SU-DHL-6 (cell line): ENCODE results near the gene RAB8A.

Source experiments
- H2AFZ ChIP-seq: fragments of 200-600 bp; sonication (generic); 2 replicates; pipeline ENCODE4 v1.6.1; 2014; ENCODE audit warnings: low read depth, mild to moderate bottlenecking, moderate library complexity, mixed read lengths, antibody characterized with exemption, low read length; ENCODE audit not compliant: severe bottlenecking
- H3F3A ChIP-seq: fragments of 200-600 bp; shearing (Covaris generic); 2 replicates; pipeline ENCODE4 v1.6.0; 2016; ENCODE audit warnings: antibody characterized with exemption, mild to moderate bottlenecking; ENCODE audit not compliant: insufficient read depth
- H3K27ac ChIP-seq: fragments of 200-600 bp; sonication (generic); 2 replicates; pipeline ENCODE4 v1.5.1; 2016; ENCODE audit warnings: low read depth, mild to moderate bottlenecking, low read length, moderate library complexity, mixed read lengths
- H3K27me3 ChIP-seq: fragments of 200-600 bp; sonication (generic), shearing (Covaris generic); 2 replicates; pipeline ENCODE4 v1.6.0; 2014; ENCODE audit warnings: mild to moderate bottlenecking, low read length
- H3K36me3 ChIP-seq: fragments of 200-600 bp; sonication (generic); 2 replicates; pipeline ENCODE4 v1.6.1; 2014; ENCODE audit warnings: mild to moderate bottlenecking, low read length, mixed read lengths
- H3K4me2 ChIP-seq: fragments of 300-600, 200-600 bp; shearing (Covaris generic), sonication (generic); 2 replicates; pipeline ENCODE4 v1.6.0; 2014; ENCODE audit warnings: low read length, low read depth, mild to moderate bottlenecking; ENCODE audit not compliant: poor library complexity, severe bottlenecking
- H3K4me3 ChIP-seq: fragments of 200-600 bp; sonication (generic); 2 replicates; pipeline ENCODE4 v1.5.1; 2014; ENCODE audit warnings: antibody characterized with exemption, low read length, mild to moderate bottlenecking, mixed read lengths; ENCODE audit not compliant: insufficient read depth, poor library complexity, severe bottlenecking
- H3K79me2 ChIP-seq: fragments of 200-600 bp; sonication (generic); 2 replicates; pipeline ENCODE4 v1.6.1; 2014; ENCODE audit warnings: mild to moderate bottlenecking, low read length, moderate library complexity; ENCODE audit not compliant: insufficient read depth
- H3K9ac ChIP-seq: fragments of 200-600 bp; sonication (generic); 2 replicates; pipeline ENCODE4 v1.7.0; 2014; ENCODE audit warnings: mild to moderate bottlenecking, low read length
- H3K9me2 ChIP-seq: fragments of 200-600 bp; sonication (generic); replicated peaks from 2 replicates; pipeline ENCODE4 v1.6.1; 2014; ENCODE audit warnings: low read length; ENCODE audit not compliant: insufficient read depth
- H3K9me3 ChIP-seq: fragments of 200-600 bp; sonication (generic); 2 replicates; pipeline ENCODE4 v1.6.1; 2014; ENCODE audit warnings: low read length, mixed read lengths; ENCODE audit not compliant: insufficient read depth
- H4K20me1 ChIP-seq: fragments of 200-600 bp; sonication (generic); 2 replicates; pipeline ENCODE4 v1.6.1; 2014; ENCODE audit warnings: low read depth, mild to moderate bottlenecking, antibody characterized with exemption, low read length, moderate library complexity, mixed read lengths
- EZH2phosphoT487 ChIP-seq: fragments of 200-600 bp; sonication (generic), shearing (Covaris generic); conservative IDR thresholded peaks from 2 replicates; pipeline ENCODE4 v1.6.1; 2018; ENCODE audit warnings: mild to moderate bottlenecking, antibody characterized with exemption, low read length, moderate library complexity, mixed read lengths
- TF ChIP-seq, protein P1 (sequence below): fragments of 200-600 bp; sonication (generic); IDR thresholded peaks from one replicate; pipeline ENCODE4 v1.5.1; 2017; ENCODE audit warnings: antibody characterized with exemption, mild to moderate bottlenecking, low read length, moderate library complexity; ENCODE audit not compliant: insufficient read depth, poor library complexity, severe bottlenecking

RAB8A gene

DNA sequence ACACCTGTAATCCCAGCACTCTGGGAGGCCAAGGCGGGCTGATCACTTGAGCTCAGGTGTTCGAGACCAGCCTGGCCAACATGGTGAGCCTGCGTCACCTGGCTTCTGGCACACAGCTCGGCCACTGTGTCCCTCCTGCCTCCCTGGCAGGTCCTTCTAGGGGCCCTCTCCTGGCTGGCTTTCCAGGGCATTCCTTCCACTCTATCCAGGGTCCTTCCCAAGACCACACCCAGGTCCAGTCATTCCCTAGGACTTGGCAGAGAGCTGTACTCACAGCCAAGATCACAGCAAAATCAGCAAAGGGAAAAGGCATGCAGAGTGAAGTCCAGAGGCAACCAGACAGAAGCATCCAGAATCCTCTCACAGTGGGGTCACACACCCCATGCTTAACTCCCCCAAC lies 22.1 kb downstream of the RAB8A start:
- no peaks in the 10 kb centered on the region for H3K9me3 ChIP-seq
- H3F3A ChIP-seq, result peaks cover 5% of the 10 kb centered on the region; the same call in 1 of the 2 replicates
- no peak overlapping the region for H3K4me2 ChIP-seq
- H3K36me3 ChIP-seq, result peaks cover 17% of the 10 kb centered on the region
- no peaks in the 10 kb centered on the region for H3K27me3 ChIP-seq
- no peak overlapping the region for H3K27ac ChIP-seq
- H3K9me2 ChIP-seq, result no peaks in the 10 kb centered on the region
- no peaks in the 10 kb centered on the region; the same call in 1 of the 2 replicates for H4K20me1 ChIP-seq
- no peak for TF ChIP-seq EZH2phosphoT487
- TF ChIP-seq, protein P1, sequence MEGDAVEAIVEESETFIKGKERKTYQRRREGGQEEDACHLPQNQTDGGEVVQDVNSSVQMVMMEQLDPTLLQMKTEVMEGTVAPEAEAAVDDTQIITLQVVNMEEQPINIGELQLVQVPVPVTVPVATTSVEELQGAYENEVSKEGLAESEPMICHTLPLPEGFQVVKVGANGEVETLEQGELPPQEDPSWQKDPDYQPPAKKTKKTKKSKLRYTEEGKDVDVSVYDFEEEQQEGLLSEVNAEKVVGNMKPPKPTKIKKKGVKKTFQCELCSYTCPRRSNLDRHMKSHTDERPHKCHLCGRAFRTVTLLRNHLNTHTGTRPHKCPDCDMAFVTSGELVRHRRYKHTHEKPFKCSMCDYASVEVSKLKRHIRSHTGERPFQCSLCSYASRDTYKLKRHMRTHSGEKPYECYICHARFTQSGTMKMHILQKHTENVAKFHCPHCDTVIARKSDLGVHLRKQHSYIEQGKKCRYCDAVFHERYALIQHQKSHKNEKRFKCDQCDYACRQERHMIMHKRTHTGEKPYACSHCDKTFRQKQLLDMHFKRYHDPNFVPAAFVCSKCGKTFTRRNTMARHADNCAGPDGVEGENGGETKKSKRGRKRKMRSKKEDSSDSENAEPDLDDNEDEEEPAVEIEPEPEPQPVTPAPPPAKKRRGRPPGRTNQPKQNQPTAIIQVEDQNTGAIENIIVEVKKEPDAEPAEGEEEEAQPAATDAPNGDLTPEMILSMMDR, result no peak
- H3K9ac ChIP-seq, result no peak overlapping the region
- H3K79me2 ChIP-seq, result no peaks in the 10 kb centered on the region
- H3K4me3 ChIP-seq, result no peak overlapping the region
- no peak overlapping the region for H2AFZ ChIP-seq

DNA sequence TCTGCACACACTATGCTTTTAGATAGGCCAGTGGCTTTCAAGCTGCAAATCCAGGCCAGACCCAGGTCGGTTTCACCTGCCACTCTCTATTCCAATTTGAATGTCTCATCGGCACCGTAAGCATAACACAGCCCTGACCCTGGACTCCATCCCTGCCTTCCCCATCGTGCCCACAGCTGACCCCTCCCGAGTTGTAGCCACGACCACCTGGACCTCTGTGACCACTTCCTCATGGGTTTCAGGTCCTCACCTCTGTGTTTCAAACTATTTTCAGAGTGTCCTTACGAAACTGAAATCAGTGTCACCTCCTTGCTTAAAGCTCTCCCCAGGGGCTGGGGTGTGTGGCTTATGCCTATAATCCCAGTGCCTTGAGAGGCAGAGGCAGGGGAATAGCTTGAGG lies 22.8 kb downstream of the RAB8A start:
- Histone ChIP-seq H3K9ac (no peak overlapping the region), H3K9me3 (no peaks in the 10 kb centered on the region), H4K20me1 (no peaks in the 10 kb centered on the region; the same call in 1 of the 2 replicates), H3K79me2 (no peaks in the 10 kb centered on the region), H3K27ac (no peak overlapping the region), H3K36me3 (peaks cover 17% of the 10 kb centered on the region), H3K4me2 (no peak overlapping the region), H3K27me3 (no peaks in the 10 kb centered on the region), H3F3A (peaks cover 5% of the 10 kb centered on the region; the same call in 1 of the 2 replicates), H2AFZ (no peak overlapping the region), H3K4me3 (no peak overlapping the region), H3K9me2 (no peaks in the 10 kb centered on the region)
- TF ChIP-seq EZH2phosphoT487, result no peak
- TF ChIP-seq, protein P1, result no peak

DNA sequence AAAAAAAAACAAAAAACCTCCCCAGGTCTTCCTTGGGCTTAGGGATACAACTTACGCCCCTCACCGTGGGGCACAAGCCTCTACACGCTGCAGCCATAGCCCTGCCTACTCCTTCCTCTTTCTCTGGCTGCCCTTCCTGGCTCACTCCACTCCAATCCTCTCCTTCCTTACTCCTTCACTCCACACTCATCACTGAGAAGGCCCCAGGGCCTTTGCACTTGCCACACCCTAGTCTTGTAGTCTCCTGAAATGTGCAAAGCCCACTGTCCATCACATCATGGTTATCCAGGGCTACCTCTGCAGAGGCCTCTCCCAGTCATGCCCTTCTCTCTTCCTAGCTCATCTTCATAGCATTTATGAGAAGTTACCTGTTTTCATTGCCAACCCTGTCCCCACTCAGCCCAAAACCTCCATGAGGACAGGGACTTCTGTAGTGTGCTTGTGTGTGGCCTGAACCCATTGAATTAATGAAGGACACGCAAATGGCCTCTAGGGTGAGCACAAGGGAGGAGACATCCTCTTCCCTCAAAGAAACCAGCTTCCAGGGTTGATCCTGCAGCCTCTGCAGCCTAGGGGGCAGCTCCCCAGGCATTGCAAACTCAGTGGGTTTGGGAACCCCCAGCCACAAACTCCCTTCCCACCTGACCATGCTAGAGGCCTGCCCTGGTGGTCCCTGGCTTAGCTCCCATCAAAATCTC lies 23.9 kb downstream of the RAB8A start:
- Histone ChIP-seq H3F3A (peaks cover 9% of the 10 kb centered on the region; the same call in 1 of the 2 replicates), H3K27me3 (no peaks in the 10 kb centered on the region), H2AFZ (no peak overlapping the region), H3K4me3 (no peak overlapping the region), H3K27ac (no peak overlapping the region), H4K20me1 (no peaks in the 10 kb centered on the region; the same call in 1 of the 2 replicates), H3K36me3 (peaks cover 12% of the 10 kb centered on the region), H3K9me2 (no peaks in the 10 kb centered on the region), H3K9me3 (no peaks in the 10 kb centered on the region), H3K9ac (no peak overlapping the region), H3K79me2 (no peaks in the 10 kb centered on the region), H3K4me2 (no peak overlapping the region)
- TF ChIP-seq EZH2phosphoT487, result no peak
- TF ChIP-seq, protein P1, result no peak
